NCI-H128 (cell line): Measurements from ENCODE around the gene N4BP3.
A peak's percentile ranks its signal among the peaks of the same experiment; 100 is the strongest.

Source experiments
- DNase-seq: peaks from one replicate; lab custom pipeline; 2025; ENCODE audit not compliant: unreplicated experiment; lab: John Stamatoyannopoulos, UW

The N4BP3 gene

GRCh38 chr5:178147406-178147805 is 34.1 kb downstream of the N4BP3 start:
- DNase-seq, result no peak

GRCh38 chr5:178149199-178149932 is 36.0 kb downstream of the N4BP3 start:
- no peak for DNase-seq

GRCh38 chr5:178150977-178151734 is 37.8 kb downstream of the N4BP3 start:
- DNase-seq, result no peak

DNA sequence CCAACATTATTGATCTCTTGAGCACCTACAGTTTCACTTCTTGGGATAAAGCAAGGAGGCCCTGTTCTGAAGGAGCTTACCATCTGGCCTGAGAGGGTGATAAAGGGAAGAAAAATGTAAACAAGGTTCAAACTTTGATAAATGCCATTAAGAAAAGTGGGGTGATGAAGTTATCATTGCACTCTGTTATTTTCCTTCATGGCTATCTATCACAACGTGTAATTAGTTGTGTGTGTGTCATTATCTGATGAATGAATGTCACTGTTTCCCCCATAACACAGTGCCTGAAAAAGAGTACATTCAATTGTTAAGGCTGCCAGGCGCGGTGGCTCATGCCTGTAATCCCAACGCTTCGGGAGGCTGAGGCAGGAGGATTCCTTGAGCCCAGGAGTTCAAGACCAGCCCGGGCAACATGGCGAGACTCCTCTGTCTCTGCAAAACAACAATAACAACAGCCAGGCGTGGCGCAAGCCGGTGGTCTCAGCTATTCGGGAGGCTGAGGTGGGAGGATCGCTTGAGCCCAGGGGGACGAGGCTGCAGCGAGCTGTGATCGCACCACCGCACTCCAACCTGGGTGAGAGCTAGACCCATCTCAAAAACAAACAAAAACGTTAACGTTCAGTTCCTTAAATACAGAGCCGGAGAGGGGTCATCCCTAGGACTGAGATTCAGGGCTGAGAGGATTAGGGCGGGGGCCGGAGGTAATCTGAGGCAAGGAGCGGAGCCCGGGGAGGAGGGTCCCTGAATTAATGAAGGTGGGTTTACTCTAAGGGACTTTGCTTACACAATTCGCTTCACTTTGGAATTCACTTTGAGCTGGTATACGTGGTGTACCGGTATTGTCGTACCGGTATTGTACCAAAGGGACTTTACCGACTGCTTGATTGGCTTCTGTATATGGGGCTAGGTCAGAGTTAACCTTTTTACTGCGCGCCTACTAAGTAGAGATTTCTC is 39.4 kb downstream of the N4BP3 start:
- DNase-seq, result no peak

GRCh38 chr5:178153530-178154340 is 40.4 kb downstream of the N4BP3 start, which contains the start of gene NHP2:
Gene NHP2, minus strand, starts transcription at chr5:178153885. Its CDS starts 68 bp downstream, at chr5:178153817.
- DNase-seq, result peak; percentile 92

GRCh38 chr5:178155065-178155464 is 41.7 kb downstream of the N4BP3 start:
- no peak for DNase-seq

DNA sequence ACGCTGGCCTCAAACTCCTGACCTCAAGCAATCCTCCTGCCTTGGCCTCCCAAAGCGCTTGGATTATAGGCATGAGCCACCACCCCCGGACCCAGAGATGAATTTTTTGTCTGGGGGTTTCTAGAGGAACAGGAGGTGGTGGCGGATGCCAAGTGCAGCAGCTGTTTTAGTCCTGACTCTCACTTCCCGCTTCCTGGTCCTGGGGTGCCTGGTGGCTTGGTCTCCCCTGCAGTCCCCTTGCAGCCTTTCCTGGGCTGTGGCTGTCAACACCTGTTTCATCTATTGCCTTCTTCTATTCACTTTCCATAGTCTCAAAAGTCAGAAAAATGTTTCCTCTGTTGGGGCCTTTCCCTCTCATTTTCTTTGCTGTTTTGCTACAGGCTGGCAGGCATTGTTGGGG is 46.8 kb downstream of the N4BP3 start:
- no peak for DNase-seq

DNA sequence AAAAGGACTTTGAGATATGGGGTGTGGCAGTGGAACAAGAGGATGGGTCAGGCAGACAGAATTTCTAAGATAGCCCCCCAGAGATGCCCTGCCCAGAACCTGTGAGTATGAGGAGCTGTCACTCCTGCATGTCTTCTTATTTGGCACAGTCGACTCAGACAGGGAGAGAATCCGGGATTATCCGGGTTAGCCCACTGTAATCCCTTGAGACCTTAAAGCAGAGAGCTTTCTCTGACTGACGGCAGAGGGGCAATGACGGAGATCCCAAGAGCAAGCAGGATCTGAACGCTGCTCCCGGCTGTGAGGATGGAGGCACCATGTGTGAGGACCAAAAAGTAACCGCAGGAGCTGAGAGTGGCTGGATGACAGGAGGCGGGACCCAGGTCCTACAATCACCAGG is 49.1 kb downstream of the N4BP3 start:
- DNase-seq, result no peak

DNA sequence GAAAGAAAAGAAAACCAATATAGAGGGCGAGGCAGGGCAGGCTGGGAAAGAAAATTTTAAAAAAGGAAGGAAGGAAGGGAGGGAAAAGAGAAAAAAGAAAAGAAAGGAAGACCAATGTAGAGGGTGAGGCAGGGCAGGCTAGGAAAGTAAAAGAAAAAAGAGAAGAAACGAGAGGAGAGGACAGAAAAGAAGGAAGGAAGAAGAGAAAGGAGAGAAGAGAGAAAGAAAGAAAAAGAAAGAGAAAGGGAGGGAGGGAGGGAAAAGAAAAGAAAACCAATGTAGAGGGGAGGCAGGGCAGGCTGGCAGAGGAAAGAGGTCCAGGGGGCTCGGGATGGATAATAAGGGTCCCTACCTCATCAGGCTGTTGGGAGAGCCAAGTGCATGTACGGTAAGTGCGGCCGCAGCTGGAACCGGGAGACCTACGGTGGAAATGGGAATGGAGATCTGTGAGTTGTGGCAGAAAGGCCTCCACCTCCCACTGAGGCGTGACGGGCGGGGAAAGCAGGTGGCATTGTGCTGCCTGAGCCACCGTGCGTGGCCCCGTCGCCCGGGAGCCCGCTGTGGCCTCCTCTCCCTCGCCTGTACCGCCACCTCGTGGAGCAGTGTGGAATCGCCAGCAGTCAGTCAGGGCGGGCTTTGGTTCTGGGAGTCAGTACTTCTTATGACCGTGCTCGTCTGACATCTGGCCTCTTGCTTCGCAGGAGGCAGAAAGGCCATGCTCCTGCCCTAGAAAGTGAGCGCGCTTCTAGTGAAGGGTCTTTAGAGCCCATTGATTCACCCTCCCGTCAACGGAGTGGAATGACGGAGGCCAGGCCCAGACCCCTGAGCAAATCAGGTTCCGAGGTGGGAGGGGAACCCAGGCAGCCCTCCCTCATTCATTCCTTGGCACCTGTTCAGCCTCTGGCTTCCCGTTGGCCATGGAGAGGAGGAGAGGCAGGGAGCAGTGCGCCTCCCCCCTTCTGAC is 50.7 kb downstream of the N4BP3 start:
- DNase-seq, result peak; percentile 85

- no peak for DNase-seq
Measured at GRCh38 chr5:178165581-178165980, 52.2 kb downstream of the N4BP3 start.

- no peak for DNase-seq
Measured at GRCh38 chr5:178170455-178170854, 57.1 kb downstream of the N4BP3 start.

- DNase-seq, result no peak
Measured at GRCh38 chr5:178174456-178174855, 61.1 kb downstream of the N4BP3 start.
